Neural cell (in vitro differentiated cells): ENCODE data around the gene COPB2.

Source experiments
- EP300 ChIP-seq: fragments of 450-650 bp; conservative IDR thresholded peaks from 2 replicates; pipeline ENCODE4 v1.6.1; 2014; ENCODE audit warnings: antibody characterized with exemption, mild to moderate bottlenecking, moderate library complexity; ENCODE audit not compliant: poor library complexity, severe bottlenecking
- EZH2 ChIP-seq: fragments of 200-600, 300-800 bp; shearing (Covaris generic), sonication (generic); IDR thresholded peaks from 2 replicates; pipeline ENCODE4 v1.6.1; 2014; ENCODE audit warnings: antibody characterized with exemption, low read length, borderline replicate concordance, mild to moderate bottlenecking; ENCODE audit not compliant: insufficient read depth, poor library complexity, severe bottlenecking
- MXI1 ChIP-seq: fragments of 450-650 bp; conservative IDR thresholded peaks from 2 replicates; pipeline ENCODE4 v1.6.1; 2014; ENCODE audit warnings: antibody characterized with exemption, mild to moderate bottlenecking; ENCODE audit not compliant: poor library complexity, severe bottlenecking
- POLR2AphosphoS5 ChIP-seq: IDR thresholded peaks from 2 replicates; pipeline ENCODE4 v1.6.1; 2012
- RAD21 ChIP-seq: fragments of 450-650 bp; conservative IDR thresholded peaks from 2 replicates; pipeline ENCODE4 v1.6.1; 2014; ENCODE audit warnings: antibody characterized with exemption, mild to moderate bottlenecking, moderate library complexity
- SMC3 ChIP-seq: fragments of 450-650 bp; conservative IDR thresholded peaks from 2 replicates; pipeline ENCODE4 v1.6.1; 2014; ENCODE audit warnings: antibody characterized with exemption, mild to moderate bottlenecking, moderate library complexity; ENCODE audit not compliant: poor library complexity
- TAF1 ChIP-seq: IDR thresholded peaks from 2 replicates; pipeline ENCODE4 v1.6.1; 2012; ENCODE audit warnings: low read depth
- TF ChIP-seq, protein P1 (sequence below): fragments of 450-650 bp; IDR thresholded peaks from 2 replicates; pipeline ENCODE4 v1.5.1; 2014; ENCODE audit warnings: antibody characterized with exemption, mild to moderate bottlenecking, moderate library complexity; ENCODE audit not compliant: poor library complexity, severe bottlenecking
- TF ChIP-seq, protein P2 (sequence below): IDR thresholded peaks from 2 replicates; pipeline ENCODE4 v1.6.1; 2012; ENCODE audit warnings: borderline replicate concordance

GRCh38 chr3:139357899-139358298, 31.5 kb downstream of the COPB2 start:
- no peak for TF ChIP-seq POLR2AphosphoS5
- TF ChIP-seq, protein P1, sequence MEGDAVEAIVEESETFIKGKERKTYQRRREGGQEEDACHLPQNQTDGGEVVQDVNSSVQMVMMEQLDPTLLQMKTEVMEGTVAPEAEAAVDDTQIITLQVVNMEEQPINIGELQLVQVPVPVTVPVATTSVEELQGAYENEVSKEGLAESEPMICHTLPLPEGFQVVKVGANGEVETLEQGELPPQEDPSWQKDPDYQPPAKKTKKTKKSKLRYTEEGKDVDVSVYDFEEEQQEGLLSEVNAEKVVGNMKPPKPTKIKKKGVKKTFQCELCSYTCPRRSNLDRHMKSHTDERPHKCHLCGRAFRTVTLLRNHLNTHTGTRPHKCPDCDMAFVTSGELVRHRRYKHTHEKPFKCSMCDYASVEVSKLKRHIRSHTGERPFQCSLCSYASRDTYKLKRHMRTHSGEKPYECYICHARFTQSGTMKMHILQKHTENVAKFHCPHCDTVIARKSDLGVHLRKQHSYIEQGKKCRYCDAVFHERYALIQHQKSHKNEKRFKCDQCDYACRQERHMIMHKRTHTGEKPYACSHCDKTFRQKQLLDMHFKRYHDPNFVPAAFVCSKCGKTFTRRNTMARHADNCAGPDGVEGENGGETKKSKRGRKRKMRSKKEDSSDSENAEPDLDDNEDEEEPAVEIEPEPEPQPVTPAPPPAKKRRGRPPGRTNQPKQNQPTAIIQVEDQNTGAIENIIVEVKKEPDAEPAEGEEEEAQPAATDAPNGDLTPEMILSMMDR = no peak
- TF ChIP-seq EZH2 = no peak
- no peak for TF ChIP-seq RAD21
- TF ChIP-seq, protein P2, sequence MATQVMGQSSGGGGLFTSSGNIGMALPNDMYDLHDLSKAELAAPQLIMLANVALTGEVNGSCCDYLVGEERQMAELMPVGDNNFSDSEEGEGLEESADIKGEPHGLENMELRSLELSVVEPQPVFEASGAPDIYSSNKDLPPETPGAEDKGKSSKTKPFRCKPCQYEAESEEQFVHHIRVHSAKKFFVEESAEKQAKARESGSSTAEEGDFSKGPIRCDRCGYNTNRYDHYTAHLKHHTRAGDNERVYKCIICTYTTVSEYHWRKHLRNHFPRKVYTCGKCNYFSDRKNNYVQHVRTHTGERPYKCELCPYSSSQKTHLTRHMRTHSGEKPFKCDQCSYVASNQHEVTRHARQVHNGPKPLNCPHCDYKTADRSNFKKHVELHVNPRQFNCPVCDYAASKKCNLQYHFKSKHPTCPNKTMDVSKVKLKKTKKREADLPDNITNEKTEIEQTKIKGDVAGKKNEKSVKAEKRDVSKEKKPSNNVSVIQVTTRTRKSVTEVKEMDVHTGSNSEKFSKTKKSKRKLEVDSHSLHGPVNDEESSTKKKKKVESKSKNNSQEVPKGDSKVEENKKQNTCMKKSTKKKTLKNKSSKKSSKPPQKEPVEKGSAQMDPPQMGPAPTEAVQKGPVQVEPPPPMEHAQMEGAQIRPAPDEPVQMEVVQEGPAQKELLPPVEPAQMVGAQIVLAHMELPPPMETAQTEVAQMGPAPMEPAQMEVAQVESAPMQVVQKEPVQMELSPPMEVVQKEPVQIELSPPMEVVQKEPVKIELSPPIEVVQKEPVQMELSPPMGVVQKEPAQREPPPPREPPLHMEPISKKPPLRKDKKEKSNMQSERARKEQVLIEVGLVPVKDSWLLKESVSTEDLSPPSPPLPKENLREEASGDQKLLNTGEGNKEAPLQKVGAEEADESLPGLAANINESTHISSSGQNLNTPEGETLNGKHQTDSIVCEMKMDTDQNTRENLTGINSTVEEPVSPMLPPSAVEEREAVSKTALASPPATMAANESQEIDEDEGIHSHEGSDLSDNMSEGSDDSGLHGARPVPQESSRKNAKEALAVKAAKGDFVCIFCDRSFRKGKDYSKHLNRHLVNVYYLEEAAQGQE = no peak
- TF ChIP-seq MXI1 = no peak
- no peak for TF ChIP-seq EP300
- TF ChIP-seq SMC3 = no peak
- no peak for TF ChIP-seq TAF1
